K562 (cell line): ENCODE data around the gene OVCA2. TPM values are rescaled to one million over a fixed set of nuclear protein-coding genes. Genes with fewer than 3 reads are reported as not detected.

Experiments
- ARNT ChIP-seq, 2 experiments: fragments of 450-650 bp; IDR thresholded peaks; 2 replicates each; pipeline ENCODE4 v1.6.1; 2016; ENCODE audit warnings: mild to moderate bottlenecking in 1 of 2
- HNRNPLL ChIP-seq: fragments of 200-400 bp; formaldehyde crosslinking; IDR thresholded peaks from 2 replicates; pipeline ENCODE4 v1.6.1; 2017; ENCODE audit warnings: low read length, low read depth, mild to moderate bottlenecking; ENCODE audit not compliant: poor library complexity, severe bottlenecking
- RREB1 ChIP-seq: fragments of 250-450 bp; sonication (Bioruptor Pico); IDR thresholded peaks from 2 replicates; pipeline ENCODE4 v1.4.0; 2020
- ZNF318 ChIP-seq, 2 experiments: fragments of 450-650 bp; IDR thresholded peaks; 2 replicates each; pipeline ENCODE4 v1.6.1; 2016; ENCODE audit warnings: mild to moderate bottlenecking in 2 of 2, borderline replicate concordance in 1 of 2, low read depth in 1 of 2, moderate library complexity in 1 of 2
- ZNF77 ChIP-seq: fragments of 250-450 bp; sonication (Bioruptor Pico); IDR thresholded peaks from 2 replicates; pipeline ENCODE4 v1.5.0; 2020
- polyA plus RNA-seq, 8 experiments: library from polyadenylated mRNA; depleted of rRNA in 4 of 8; stranded (reverse) in 5 of 8; unstranded in 3 of 8; fragments of >200 nt; fragmentation: Nextera tagmentation in 2 of 8; fragmentation: Illumina TruSeq in 1 of 8; extraction: Ambion mirVana in 2 of 8; extraction: Trizol in 1 of 8; gene quantifications; 2 replicates each; pipeline versions ENCODE4 v1.2.1 to v1.2.3, GENCODE V29; 2011 to 2014; ENCODE audit warnings: inconsistent platforms in 1 of 8, missing spikeins in 1 of 8
- total RNA-seq, 7 experiments: library from RNA; depleted of rRNA in 6 of 7; stranded (reverse); fragments of >200 nt in 6 of 7; fragmentation: Illumina TruSeq in 2 of 7; extraction: Trizol in 2 of 7; gene quantifications; 2 replicates each; pipeline versions ENCODE4 v1.2.1 to v1.2.3, GENCODE V29; 2011 to 2021; ENCODE audit warnings: low replicate concordance in 1 of 7

Gene OVCA2
- total and polyA plus RNA-seq, 9 of the 15 experiments (the other 6 are each of a cell fraction or from before 2014, with no cell fraction given), result 3.0 to 23.7 (median 14.1) TPM

GRCh38 chr17:2076087-2076984, 34.5 kb downstream of the OVCA2 start (continued):
- no peak for TF ChIP-seq RREB1 (CRISPR knock-in tag)
- no peak for TF ChIP-seq ZNF318 (IDR thresholded peaks at IDR 0.05; ENCODE audit: borderline replicate concordance in 1 of 2, low read depth in 1 of 2)
- TF ChIP-seq ZNF77 (CRISPR knock-in tag), result no peak
- TF ChIP-seq ARNT (IDR thresholded peaks at IDR 0.05), result no peak
- TF ChIP-seq HNRNPLL, result no peak
